Measurements from ENCODE around the gene INHBE. TPM values are rescaled to one million over a fixed set of nuclear protein-coding genes. Genes with fewer than 3 reads are reported as not detected.
A peak's percentile ranks its signal among the peaks of the same experiment; 100 is the strongest.
"Not testable (repeated sequence)": the region's sequence is repeated elsewhere in the genome, so short reads cannot be mapped to it uniquely, and the experiment has no call there.

The INHBE gene
- total and polyA plus RNA-seq, 4 donors, result 17.6 to 181 (median 110) TPM

- TF ChIP-seq ZBTB33 (IDR thresholded peaks at IDR 0.05) (no peak), EGR1 (IDR thresholded peaks at IDR 0.05; ENCODE audit: low read depth in 2 of 2) (no peak)
These were observed 16.7 kb upstream of the INHBE start (continued) for GRCh38 chr12:57438400-57438799.

GRCh38 chr12:57439762-57440266 lies 15.3 kb upstream of the INHBE start:
- H3K9me3 ChIP-seq (ENCODE audit: control insufficient read depth in 4 of 4, low read length in 3 of 4), result no peaks in the 10 kb centered on the region
- DNase-seq (ENCODE audit: low spot score), result no peak
- no peaks in the 10 kb centered on the region for H3K27me3 ChIP-seq (ENCODE audit: control insufficient read depth in 4 of 4, insufficient read depth in 4 of 4, low read length in 3 of 4)
- peak overlapping the region; percentile 66 to 90 for H3K27ac ChIP-seq (ENCODE audit: low read depth in 1 of 2, low read length in 2 of 2)
- peaks cover 0 to 16% (median 4%) of the 10 kb centered on the region in 4 donors for H3K36me3 ChIP-seq (ENCODE audit: control insufficient read depth in 4 of 4, insufficient read depth in 3 of 4, low read depth in 1 of 4, low read length in 3 of 4)
- H3K4me1 ChIP-seq (ENCODE audit: control insufficient read depth in 4 of 4, insufficient read depth in 4 of 4, low read length in 3 of 4), result peaks cover 0 to 32% (median 15%) of the 10 kb centered on the region in 4 donors
- peak overlapping the region in 1 of 3 donors; percentile 31 for H3K4me3 ChIP-seq (ENCODE audit: low read depth in 1 of 3, low read length in 3 of 3)
- no peak for TF ChIP-seq GABPA (IDR thresholded peaks at IDR 0.05 in 1 of 2, conservative IDR thresholded peaks at IDR 0.05 in 1 of 2)
- TF ChIP-seq NR2F2 (IDR thresholded peaks at IDR 0.05), result no peak
- no peak for TF ChIP-seq JUND (IDR thresholded peaks at IDR 0.05)
- TF ChIP-seq TAF1 (conservative IDR thresholded peaks at IDR 0.05), result no peak
- no peak for TF ChIP-seq YY1 (IDR thresholded peaks at IDR 0.05)
- no peak for TF ChIP-seq EGR1 (IDR thresholded peaks at IDR 0.05; ENCODE audit: low read depth in 2 of 2)
- TF ChIP-seq ATF3 (IDR thresholded peaks at IDR 0.05), result no peak
- no peak for TF ChIP-seq FOXA1 (IDR thresholded peaks at IDR 0.05)
- TF ChIP-seq ZBTB33 (IDR thresholded peaks at IDR 0.05), result no peak
- TF ChIP-seq HNF4A (conservative IDR thresholded peaks at IDR 0.05), result no peak
- TF ChIP-seq FOXA2 (IDR thresholded peaks at IDR 0.05), result no peak
- TF ChIP-seq RAD21 (IDR thresholded peaks at IDR 0.05), result no peak
- no peak for TF ChIP-seq MAX (IDR thresholded peaks at IDR 0.05)
- WGBS, result 70% methylated on average over 4 of the region's 4 CpGs
- peak overlapping the region; percentile 7 to 86 for H3K9ac ChIP-seq (ENCODE audit: low read depth in 1 of 2, low read length in 2 of 2)

GRCh38 chr12:57441393-57441792 lies 13.7 kb upstream of the INHBE start:
- H3K4me1 ChIP-seq (ENCODE audit: control insufficient read depth in 4 of 4, insufficient read depth in 4 of 4, low read length in 3 of 4), result peaks cover 0 to 32% (median 18%) of the 10 kb centered on the region in 4 donors
- not testable (repeated sequence) for DNase-seq (ENCODE audit: low spot score); H3K4me3 ChIP-seq (ENCODE audit: low read depth in 1 of 3, low read length in 3 of 3); H3K27me3 ChIP-seq (ENCODE audit: control insufficient read depth in 4 of 4, insufficient read depth in 4 of 4, low read length in 3 of 4); H3K27ac ChIP-seq (ENCODE audit: low read depth in 1 of 2, low read length in 2 of 2); H3K9ac ChIP-seq (ENCODE audit: low read depth in 1 of 2, low read length in 2 of 2); H3K9me3 ChIP-seq (ENCODE audit: control insufficient read depth in 4 of 4, low read length in 3 of 4)
- 87% methylated on average over 2 of the region's 2 CpGs for WGBS
- peaks cover 0 to 18% (median 4%) of the 10 kb centered on the region in 4 donors for H3K36me3 ChIP-seq (ENCODE audit: control insufficient read depth in 4 of 4, insufficient read depth in 3 of 4, low read depth in 1 of 4, low read length in 3 of 4)
